ENCODE measurements around the gene CDK2AP2.
"Not testable (repeated sequence)": the region's sequence is repeated elsewhere in the genome, so short reads cannot be mapped to it uniquely, and the experiment has no call there.

DNA sequence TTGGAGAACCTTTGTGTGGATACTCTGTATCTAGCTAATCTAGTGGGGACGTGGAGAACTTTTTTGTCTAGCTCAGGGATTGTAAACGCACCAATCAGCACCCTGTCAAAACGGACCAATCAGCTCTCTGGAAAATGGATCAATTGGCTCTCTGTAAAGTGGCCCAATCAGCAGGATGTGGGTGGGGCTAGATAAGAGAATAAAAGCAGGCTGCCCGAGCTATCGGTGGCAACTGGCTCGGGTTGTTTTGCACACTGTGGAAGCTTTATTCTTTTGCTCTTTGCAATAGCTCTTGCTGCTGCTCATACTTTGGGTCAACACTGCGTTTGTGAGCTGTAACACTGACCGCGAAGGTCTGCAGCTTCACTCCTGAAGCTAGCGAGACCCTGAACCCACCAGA lies 31.3 kb downstream of the CDK2AP2 start:
- TF ChIP-seq POLR2AphosphoS5, POLR2A (IDR thresholded peaks at IDR 0.05): not testable (repeated sequence)
- TF ChIP-seq, protein P1, sequence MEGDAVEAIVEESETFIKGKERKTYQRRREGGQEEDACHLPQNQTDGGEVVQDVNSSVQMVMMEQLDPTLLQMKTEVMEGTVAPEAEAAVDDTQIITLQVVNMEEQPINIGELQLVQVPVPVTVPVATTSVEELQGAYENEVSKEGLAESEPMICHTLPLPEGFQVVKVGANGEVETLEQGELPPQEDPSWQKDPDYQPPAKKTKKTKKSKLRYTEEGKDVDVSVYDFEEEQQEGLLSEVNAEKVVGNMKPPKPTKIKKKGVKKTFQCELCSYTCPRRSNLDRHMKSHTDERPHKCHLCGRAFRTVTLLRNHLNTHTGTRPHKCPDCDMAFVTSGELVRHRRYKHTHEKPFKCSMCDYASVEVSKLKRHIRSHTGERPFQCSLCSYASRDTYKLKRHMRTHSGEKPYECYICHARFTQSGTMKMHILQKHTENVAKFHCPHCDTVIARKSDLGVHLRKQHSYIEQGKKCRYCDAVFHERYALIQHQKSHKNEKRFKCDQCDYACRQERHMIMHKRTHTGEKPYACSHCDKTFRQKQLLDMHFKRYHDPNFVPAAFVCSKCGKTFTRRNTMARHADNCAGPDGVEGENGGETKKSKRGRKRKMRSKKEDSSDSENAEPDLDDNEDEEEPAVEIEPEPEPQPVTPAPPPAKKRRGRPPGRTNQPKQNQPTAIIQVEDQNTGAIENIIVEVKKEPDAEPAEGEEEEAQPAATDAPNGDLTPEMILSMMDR (IDR thresholded peaks at IDR 0.05), result not testable (repeated sequence)

All from prostate gland (tissue), 2 donors.